MM.1S (cell line): ENCODE data around the gene DAB1.

Experiments
- DNase-seq: peaks from one replicate; pipeline ENCODE4 v3.0.0-alpha.2; 2015
- H2AFZ ChIP-seq: fragments of 300-600 bp; sonication (generic); 2 replicates; pipeline ENCODE4 v1.6.0; 2016; ENCODE audit warnings: antibody characterized with exemption, low read length
- H3F3A ChIP-seq: fragments of 300-600 bp; sonication (generic); 2 replicates; pipeline ENCODE4 v1.6.1; 2016; ENCODE audit warnings: mild to moderate bottlenecking, antibody characterized with exemption, low read length, moderate library complexity, mixed read lengths; ENCODE audit not compliant: insufficient read depth
- H3K27ac ChIP-seq: fragments of 300-600 bp; sonication (generic); 2 replicates; pipeline ENCODE4 v1.5.1; 2016; ENCODE audit warnings: mild to moderate bottlenecking, low read length
- H3K27me3 ChIP-seq: fragments of 300-600 bp; sonication (generic); replicated peaks from 2 replicates; pipeline ENCODE4 v1.6.0; 2016; ENCODE audit warnings: low read length; ENCODE audit not compliant: insufficient read depth
- H3K36me3 ChIP-seq: fragments of 300-600 bp; sonication (generic); replicated peaks from 2 replicates; pipeline ENCODE4 v1.6.1; 2016; ENCODE audit warnings: mild to moderate bottlenecking, low read length, mixed read lengths; ENCODE audit not compliant: insufficient read depth
- H3K4me1 ChIP-seq: fragments of 300-600 bp; sonication (generic); 2 replicates; pipeline ENCODE4 v1.6.1; 2016; ENCODE audit warnings: low read length, mixed read lengths
- H3K4me2 ChIP-seq: fragments of 300-600 bp; sonication (generic); 2 replicates; pipeline ENCODE4 v1.6.0; 2016; ENCODE audit warnings: low read depth, low read length
- H3K4me3 ChIP-seq: fragments of 300-600 bp; sonication (generic); 2 replicates; pipeline ENCODE4 v1.5.1; 2016; ENCODE audit warnings: low read length, mixed read lengths
- H3K79me2 ChIP-seq: fragments of 300-600 bp; sonication (generic); 2 replicates; pipeline ENCODE4 v1.6.1; 2016; ENCODE audit warnings: mixed run types, low read length, mixed read lengths
- H3K9ac ChIP-seq: fragments of 300-600 bp; sonication (generic); 2 replicates; pipeline ENCODE4 v1.6.1; 2016; ENCODE audit warnings: low read length, mixed read lengths
- H3K9me2 ChIP-seq: fragments of 300-600 bp; sonication (generic); replicated peaks from 2 replicates; pipeline ENCODE4 v1.6.1; 2016; ENCODE audit warnings: mild to moderate bottlenecking, low read length, mixed read lengths; ENCODE audit not compliant: insufficient read depth
- H3K9me3 ChIP-seq: fragments of 300-600 bp; sonication (generic); replicated peaks from 2 replicates; pipeline ENCODE4 v1.6.1; 2016; ENCODE audit warnings: mild to moderate bottlenecking, low read length, mixed read lengths; ENCODE audit not compliant: insufficient read depth
- H4K20me1 ChIP-seq: fragments of 300-600 bp; sonication (generic); 2 replicates; pipeline ENCODE4 v1.6.1; 2016; ENCODE audit warnings: mild to moderate bottlenecking, low read length, moderate library complexity, mixed read lengths; ENCODE audit not compliant: insufficient read depth
- EZH2 ChIP-seq: fragments of 300-600 bp; sonication (generic); optimal IDR thresholded peaks from 2 replicates; pipeline ENCODE3; 2017; ENCODE audit warnings: low read depth, mild to moderate bottlenecking, antibody characterized with exemption, low read length, mixed read lengths
- EZH2phosphoT487 ChIP-seq: fragments of 300-600 bp; sonication (generic); IDR thresholded peaks from 2 replicates; pipeline ENCODE4 v1.6.1; 2018; ENCODE audit warnings: antibody characterized with exemption, low read length
- TF ChIP-seq, protein P1 (sequence below): fragments of 300-600 bp; sonication (generic); IDR thresholded peaks from 2 replicates; pipeline ENCODE4 v1.5.1; 2016; ENCODE audit warnings: antibody characterized with exemption, low read length, mixed read lengths

Gene DAB1

DNA sequence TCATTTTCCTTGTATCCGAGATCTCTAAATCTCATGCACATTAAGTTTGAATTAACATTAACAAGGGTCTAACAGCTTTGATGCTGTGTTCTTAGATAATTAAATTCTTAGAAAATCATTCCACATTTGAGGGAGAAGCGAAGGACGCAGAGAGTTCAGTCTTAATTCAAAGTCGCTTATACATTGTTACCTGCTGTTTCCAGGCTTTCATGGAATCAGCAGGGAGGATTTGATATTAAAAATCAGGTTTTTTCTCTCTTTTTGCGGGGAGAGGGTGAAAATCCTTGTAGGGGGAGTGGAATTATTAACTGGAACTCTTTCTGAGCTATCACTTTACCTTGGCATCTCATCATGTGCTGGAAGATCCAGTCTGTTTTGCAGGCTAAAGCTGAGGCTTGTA is 27.7 kb upstream of the DAB1 start:
- Histone ChIP-seq H3F3A (no peaks in the 10 kb centered on the region), H3K4me3 (no peak overlapping the region), H3K27ac (no peak overlapping the region), H2AFZ (no peak overlapping the region), H3K9me2 (no peaks in the 10 kb centered on the region), H3K9me3 (no peaks in the 10 kb centered on the region), H3K4me2 (no peak overlapping the region), H3K36me3 (no peaks in the 10 kb centered on the region), H3K79me2 (no peaks in the 10 kb centered on the region), H3K4me1 (no peaks in the 10 kb centered on the region), H4K20me1 (no peaks in the 10 kb centered on the region), H3K9ac (no peak overlapping the region), H3K27me3 (no peaks in the 10 kb centered on the region)
- TF ChIP-seq EZH2 = no peak
- TF ChIP-seq EZH2phosphoT487 = no peak
- TF ChIP-seq, protein P1, sequence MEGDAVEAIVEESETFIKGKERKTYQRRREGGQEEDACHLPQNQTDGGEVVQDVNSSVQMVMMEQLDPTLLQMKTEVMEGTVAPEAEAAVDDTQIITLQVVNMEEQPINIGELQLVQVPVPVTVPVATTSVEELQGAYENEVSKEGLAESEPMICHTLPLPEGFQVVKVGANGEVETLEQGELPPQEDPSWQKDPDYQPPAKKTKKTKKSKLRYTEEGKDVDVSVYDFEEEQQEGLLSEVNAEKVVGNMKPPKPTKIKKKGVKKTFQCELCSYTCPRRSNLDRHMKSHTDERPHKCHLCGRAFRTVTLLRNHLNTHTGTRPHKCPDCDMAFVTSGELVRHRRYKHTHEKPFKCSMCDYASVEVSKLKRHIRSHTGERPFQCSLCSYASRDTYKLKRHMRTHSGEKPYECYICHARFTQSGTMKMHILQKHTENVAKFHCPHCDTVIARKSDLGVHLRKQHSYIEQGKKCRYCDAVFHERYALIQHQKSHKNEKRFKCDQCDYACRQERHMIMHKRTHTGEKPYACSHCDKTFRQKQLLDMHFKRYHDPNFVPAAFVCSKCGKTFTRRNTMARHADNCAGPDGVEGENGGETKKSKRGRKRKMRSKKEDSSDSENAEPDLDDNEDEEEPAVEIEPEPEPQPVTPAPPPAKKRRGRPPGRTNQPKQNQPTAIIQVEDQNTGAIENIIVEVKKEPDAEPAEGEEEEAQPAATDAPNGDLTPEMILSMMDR = no peak
- DNase-seq = no peak

DNA sequence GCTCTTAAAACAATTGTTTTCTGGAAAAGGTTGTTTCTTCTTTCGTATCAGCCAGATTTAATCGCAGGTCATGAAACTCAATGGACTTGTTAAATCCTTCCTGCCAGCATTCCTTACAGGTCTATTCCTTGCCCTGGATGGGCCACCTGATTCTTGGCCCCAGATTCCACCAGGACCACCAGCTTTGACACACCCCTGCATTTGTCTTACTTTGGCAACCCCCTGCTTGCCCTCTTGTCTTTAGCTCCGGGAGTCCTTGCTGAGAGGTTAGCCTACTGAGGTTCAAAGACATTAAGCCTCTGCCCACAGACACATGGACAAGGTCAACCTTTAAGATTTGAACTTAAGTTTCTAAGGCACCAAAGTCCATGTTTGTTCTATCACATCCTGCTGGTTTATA is 27.1 kb upstream of the DAB1 start:
- no peak for TF ChIP-seq EZH2phosphoT487
- TF ChIP-seq, protein P1 = no peak
- no peaks in the 10 kb centered on the region for H3K4me1 ChIP-seq
- H3K4me2 ChIP-seq = no peak overlapping the region
- H3K9ac ChIP-seq = no peak overlapping the region
- no peaks in the 10 kb centered on the region for H3F3A ChIP-seq
- H2AFZ ChIP-seq = no peak overlapping the region
- no peak for DNase-seq
- no peaks in the 10 kb centered on the region for H3K79me2 ChIP-seq
- H3K4me3 ChIP-seq = no peak overlapping the region
- H3K27ac ChIP-seq = no peak overlapping the region
- no peaks in the 10 kb centered on the region for H3K9me3 ChIP-seq
- no peaks in the 10 kb centered on the region for H4K20me1 ChIP-seq
- H3K27me3 ChIP-seq = no peaks in the 10 kb centered on the region
- no peaks in the 10 kb centered on the region for H3K9me2 ChIP-seq
- H3K36me3 ChIP-seq = no peaks in the 10 kb centered on the region

DNA sequence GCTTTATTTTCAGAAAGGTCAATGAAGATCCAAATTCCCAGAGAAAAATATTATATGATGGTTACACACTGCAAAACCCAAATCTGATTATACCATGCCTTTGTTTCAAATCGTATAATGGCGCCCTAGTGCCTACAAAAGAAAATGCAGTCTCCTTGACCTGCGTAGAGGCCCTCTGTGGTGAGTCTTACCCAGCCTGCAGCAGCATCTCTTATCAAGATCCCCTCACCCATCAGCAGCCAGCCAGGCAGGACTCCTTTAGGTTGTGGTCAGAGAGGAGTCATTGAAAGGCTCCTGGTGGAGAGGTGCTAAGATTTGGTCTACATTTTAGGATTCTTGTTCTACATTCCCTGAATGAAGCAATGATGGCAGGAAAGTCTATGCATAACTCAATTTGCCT is 23.7 kb upstream of the DAB1 start:
- no peak for DNase-seq
- Histone ChIP-seq H3K4me3 (no peak overlapping the region), H3K4me2 (no peak overlapping the region), H3F3A (no peaks in the 10 kb centered on the region), H3K36me3 (no peaks in the 10 kb centered on the region), H3K79me2 (no peaks in the 10 kb centered on the region), H3K9me3 (no peaks in the 10 kb centered on the region), H4K20me1 (no peaks in the 10 kb centered on the region), H3K9ac (no peak overlapping the region), H3K4me1 (no peaks in the 10 kb centered on the region), H3K27ac (no peak overlapping the region), H2AFZ (no peak overlapping the region), H3K27me3 (no peaks in the 10 kb centered on the region), H3K9me2 (no peaks in the 10 kb centered on the region)
- TF ChIP-seq EZH2phosphoT487 (no peak), EZH2 (no peak)
- TF ChIP-seq, protein P1 = no peak
